Caco-2 (cell line): ENCODE measurements around the gene PLAAT3. TPM values are rescaled to one million over a fixed set of nuclear protein-coding genes. Genes with fewer than 3 reads are reported as not detected.

Experiments
- BruUV-seq: library from RNA; stranded (reverse); fragments of 400-500 nt; replicated peaks from 2 replicates; lab custom pipeline; 2021; lab: Mats Ljungman, UMichigan
- CTCF ChIA-PET: fragments of 300-600 bp; sonication (Branson Sonifier 250); formaldehyde crosslinking; loops from one replicate; lab custom pipeline; 2022; ENCODE audit warnings: antibody characterized with exemption; lab: Charles Lee
- POLR2A ChIA-PET: fragments of 300-600 bp; sonication (Branson Sonifier 250); formaldehyde crosslinking; loops from one replicate; lab custom pipeline; 2022; ENCODE audit warnings: antibody characterized with exemption; lab: Charles Lee
- DNase-seq, 2 experiments: peaks; one replicate each; pipeline versions ENCODE4 v3.0.0 to v3.0.0-alpha.2; 2020 to 2022
- H3K27me3 ChIP-seq: replicated peaks from 2 replicates; pipeline ENCODE4 v1.6.0; 2011; ENCODE audit warnings: low read length; ENCODE audit not compliant: control insufficient read depth, insufficient read depth
- H3K36me3 ChIP-seq: 2 replicates; pipeline ENCODE4 v1.5.1; 2011; ENCODE audit warnings: low read length; ENCODE audit not compliant: control insufficient read depth, insufficient read depth
- H3K4me1 ChIP-seq: fragments of 250-450 bp; sonication (Bioruptor Pico); 2 replicates; pipeline ENCODE4 v1.5.1; 2020; ENCODE audit warnings: mild to moderate bottlenecking
- H3K4me3 ChIP-seq: 2 replicates; pipeline ENCODE4 v1.5.1; 2011; ENCODE audit warnings: low read depth, mild to moderate bottlenecking, control low read depth, low read length
- H3K9me3 ChIP-seq: fragments of 250-450 bp; sonication (Bioruptor Pico); 2 replicates; pipeline ENCODE4 v1.5.1; 2020; ENCODE audit warnings: mild to moderate bottlenecking, moderate library complexity
- H3K27ac Mint-ChIP-seq: one replicate; pipeline ENCODE4 v1.8.0; 2022; ENCODE audit warnings: mixed read lengths; ENCODE audit not compliant: unreplicated experiment
- H3K27me3 Mint-ChIP-seq: one replicate; pipeline ENCODE4 v1.8.0; 2022; ENCODE audit warnings: mixed read lengths; ENCODE audit not compliant: insufficient read depth, unreplicated experiment
- H3K36me3 Mint-ChIP-seq: one replicate; pipeline ENCODE4 v1.8.0; 2022; ENCODE audit warnings: mild to moderate bottlenecking, mixed read lengths; ENCODE audit not compliant: insufficient read depth, unreplicated experiment
- H3K4me1 Mint-ChIP-seq: one replicate; pipeline ENCODE4 v1.8.0; 2022; ENCODE audit warnings: low read depth, mixed read lengths; ENCODE audit not compliant: unreplicated experiment
- H3K4me3 Mint-ChIP-seq: one replicate; pipeline ENCODE4 v1.8.0; 2022; ENCODE audit warnings: mild to moderate bottlenecking, moderate library complexity, mixed read lengths; ENCODE audit not compliant: unreplicated experiment
- H3K9me3 Mint-ChIP-seq: one replicate; pipeline ENCODE4 v1.8.0; 2022; ENCODE audit warnings: mixed read lengths; ENCODE audit not compliant: unreplicated experiment
- CTCF ChIP-seq, 2 experiments: fragments of 200-600 bp in 1 of 2; IDR thresholded peaks; 1 replicate in 1 of 2; 2 replicates in 1 of 2; pipeline versions ENCODE4 v1.5.1 to v1.8.0; 2011 to 2022; ENCODE audit warnings: antibody characterized with exemption in 1 of 2, control low read depth in 1 of 2, inconsistent platforms in 1 of 2, low read depth in 1 of 2, low read length in 1 of 2, mild to moderate bottlenecking in 1 of 2, moderate library complexity in 1 of 2; ENCODE audit not compliant: insufficient read depth in 1 of 2, severe bottlenecking in 1 of 2, unreplicated experiment in 1 of 2
- intact Hi-C: fragments of 100-400 bp; cut with micrococcal nuclease; formaldehyde crosslinking; loops from one replicate; pipeline ENCODE4 v1.10.0; 2022; ENCODE audit not compliant: unreplicated experiment
- total RNA-seq: library from RNA; stranded (reverse); gene quantifications from 2 replicates; pipeline ENCODE4 v1.2.3, GENCODE V29; 2022

The PLAAT3 gene
- total RNA-seq, 1 experiment from 2014 or later = 57.9 TPM

- Histone ChIP-seq H3K9me3 (no peaks in the 10 kb centered on the region), H3K27me3 (no peaks in the 10 kb centered on the region), H3K4me1 (peaks cover 21% of the 10 kb centered on the region), H3K4me3 (no peak overlapping the region), H3K36me3 (no peaks in the 10 kb centered on the region; the same call in 1 of the 2 replicates)
- ChIA-PET CTCF (interaction anchor here (0.6 kb wide), 1 partner anchor 28 kb away, joined by 10 read pairs; no protein-coding TSS in a partner anchor), POLR2A (no interaction called here)
- Mint-ChIP-seq H3K4me3 (no peak overlapping the region), H3K27ac (no peak overlapping the region), H3K4me1 (peaks cover 14% of the 10 kb centered on the region), H3K27me3 (no peaks in the 10 kb centered on the region), H3K9me3 (no peaks in the 10 kb centered on the region), H3K36me3 (no peaks in the 10 kb centered on the region)
- DNase-seq = no peak
- intact Hi-C loops = no loop called here
- no TSS peak for BruUV-seq
- TF ChIP-seq CTCF (IDR thresholded peaks at IDR 0.05; ENCODE audit: insufficient read depth in 1 of 2, low read depth in 1 of 2, low read length in 1 of 2, severe bottlenecking in 1 of 2, unreplicated experiment in 1 of 2) = no peak
Measured at GRCh38 chr11:63560506-63561180, 53.6 kb downstream of the PLAAT3 start.

GRCh38 chr11:63558459-63559157 is 55.6 kb downstream of the PLAAT3 start:
- TF ChIP-seq CTCF (IDR thresholded peaks at IDR 0.05; ENCODE audit: insufficient read depth in 1 of 2, low read depth in 1 of 2, low read length in 1 of 2, severe bottlenecking in 1 of 2, unreplicated experiment in 1 of 2) = no peak
- Mint-ChIP-seq H3K9me3 (no peaks in the 10 kb centered on the region), H3K36me3 (no peaks in the 10 kb centered on the region), H3K4me1 (peaks cover 3% of the 10 kb centered on the region), H3K27me3 (no peaks in the 10 kb centered on the region), H3K4me3 (no peak overlapping the region), H3K27ac (no peak overlapping the region)
- H3K9me3 ChIP-seq = no peaks in the 10 kb centered on the region
- BruUV-seq = no TSS peak
- POLR2A ChIA-PET = no interaction called here
- H3K4me3 ChIP-seq = no peak overlapping the region
- intact Hi-C loops = no loop called here
- DNase-seq = peak in 1 of 2 experiments; percentile 20
- H3K4me1 ChIP-seq = peaks cover 7% of the 10 kb centered on the region
- no peaks in the 10 kb centered on the region for H3K27me3 ChIP-seq
- CTCF ChIA-PET = interaction anchor here (0.5 to 1.2 kb wide), 2 partner anchors 80 to 650 kb away, joined by 3 to 4 read pairs; no protein-coding TSS in a partner anchor
- H3K36me3 ChIP-seq = no peaks in the 10 kb centered on the region

DNA sequence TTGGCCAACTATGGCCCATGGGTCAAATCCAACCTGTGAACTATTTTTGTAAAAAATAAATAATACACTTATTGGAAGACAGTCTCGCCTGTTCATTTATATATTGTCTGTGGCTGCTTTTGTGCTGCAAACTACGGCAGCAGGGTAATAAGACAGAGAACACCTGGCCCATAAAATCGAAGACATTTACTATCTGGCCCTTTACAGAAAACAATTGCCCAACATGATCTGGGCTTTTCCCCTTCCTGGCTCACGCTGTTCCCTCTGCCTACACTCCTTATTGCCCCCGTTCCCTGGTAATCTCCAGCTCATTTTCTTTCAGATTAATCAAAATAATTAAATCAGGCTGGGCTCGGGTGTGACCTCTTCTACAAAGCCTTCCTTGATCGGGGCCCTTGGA is 56.7 kb downstream of the PLAAT3 start:
- Histone ChIP-seq H3K4me3 (no peak overlapping the region), H3K4me1 (peaks cover 7% of the 10 kb centered on the region), H3K27me3 (no peaks in the 10 kb centered on the region), H3K36me3 (no peaks in the 10 kb centered on the region), H3K9me3 (no peaks in the 10 kb centered on the region)
- no TSS peak for BruUV-seq
- no peak for TF ChIP-seq CTCF (IDR thresholded peaks at IDR 0.05; ENCODE audit: insufficient read depth in 1 of 2, low read depth in 1 of 2, low read length in 1 of 2, severe bottlenecking in 1 of 2, unreplicated experiment in 1 of 2)
- Mint-ChIP-seq H3K27ac (no peak overlapping the region), H3K36me3 (no peaks in the 10 kb centered on the region), H3K9me3 (no peaks in the 10 kb centered on the region), H3K27me3 (no peaks in the 10 kb centered on the region), H3K4me3 (no peak overlapping the region), H3K4me1 (no peaks in the 10 kb centered on the region)
- ChIA-PET CTCF (no interaction called here), POLR2A (no interaction called here)
- DNase-seq = no peak
- intact Hi-C loops = no loop called here
